Measurements from ENCODE around the gene ZNF512B.

ZNF512B gene

DNA sequence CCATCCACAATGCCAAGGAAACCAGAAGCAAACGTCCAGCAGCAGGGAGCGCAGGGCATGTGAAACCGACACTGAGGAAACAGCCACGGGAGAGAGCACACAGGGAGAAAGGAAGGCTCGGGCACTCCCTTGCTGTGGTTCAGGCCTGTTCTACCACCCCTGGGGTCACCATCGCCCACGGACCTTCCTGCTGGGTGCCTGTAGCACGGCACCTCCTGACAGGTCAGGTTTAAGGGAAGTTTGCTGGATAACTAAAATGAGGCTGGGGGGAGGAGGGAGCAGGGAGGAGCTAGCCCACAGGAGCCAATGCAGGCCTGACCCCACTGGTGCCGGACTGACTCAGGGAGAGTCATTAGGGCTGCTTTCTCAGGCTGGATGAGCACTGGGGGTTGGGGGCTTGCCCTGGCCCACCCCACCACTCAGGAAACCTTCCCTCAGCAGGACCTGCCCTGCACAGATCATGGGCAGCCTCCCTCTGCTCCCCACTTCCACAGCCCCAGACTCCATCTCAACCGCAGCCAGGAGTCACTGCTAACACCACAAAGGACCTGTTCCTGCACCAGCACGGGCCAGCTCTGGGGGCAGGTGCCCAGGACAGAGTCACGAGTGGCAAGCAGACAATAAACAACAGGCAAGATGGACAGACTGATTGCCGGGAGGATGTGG lies 15.8 kb downstream of the ZNF512B start:
- Histone ChIP-seq H3K4me3 (ENCODE audit: low read depth in 1 of 2, low read length in 1 of 2) (no peak overlapping the region), H3K4me1 (ENCODE audit: control insufficient read depth in 1 of 2, insufficient read depth in 1 of 2, low read depth in 1 of 2, low read length in 1 of 2) (peaks cover 45 to 54% of the 10 kb centered on the region in 2 experiments), H3K27me3 (peaks cover 7% of the 10 kb centered on the region), H3K9me3 (no peaks in the 10 kb centered on the region), H3K36me3 (peaks cover 4% of the 10 kb centered on the region), H3K27ac (peak overlapping the region; percentile 50)
- no peak for TF ChIP-seq CTCF (IDR thresholded peaks at IDR 0.05)

DNA sequence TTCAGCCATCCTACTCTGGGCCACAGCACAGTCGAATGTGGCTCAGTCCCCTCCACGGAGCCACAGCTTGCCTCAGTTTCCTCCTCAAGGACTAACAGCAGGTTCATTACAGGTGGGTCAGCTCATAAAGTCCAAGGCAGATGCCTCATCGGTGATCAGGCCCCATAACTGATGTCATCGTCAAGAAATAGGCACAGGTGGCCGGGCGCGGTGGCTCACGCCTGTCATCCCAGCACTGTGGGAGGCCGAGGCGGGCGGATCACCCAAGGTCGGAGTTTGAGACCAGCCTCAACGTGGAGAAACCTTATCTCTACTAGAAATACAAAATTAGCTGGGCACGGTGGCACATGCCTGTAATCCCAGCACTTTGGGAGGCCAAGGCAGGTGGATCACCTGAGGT lies 17.0 kb downstream of the ZNF512B start:
- TF ChIP-seq CTCF (IDR thresholded peaks at IDR 0.05): no peak
- H3K27ac ChIP-seq: no peak overlapping the region
- H3K4me3 ChIP-seq (ENCODE audit: low read depth in 1 of 2, low read length in 1 of 2): no peak overlapping the region
- peaks cover 4% of the 10 kb centered on the region for H3K36me3 ChIP-seq
- no peaks in the 10 kb centered on the region for H3K9me3 ChIP-seq
- peaks cover 57 to 65% of the 10 kb centered on the region in 2 experiments for H3K4me1 ChIP-seq (ENCODE audit: control insufficient read depth in 1 of 2, insufficient read depth in 1 of 2, low read depth in 1 of 2, low read length in 1 of 2)
- H3K27me3 ChIP-seq: peaks cover 7% of the 10 kb centered on the region

- TF ChIP-seq CTCF (IDR thresholded peaks at IDR 0.05): no peak
Measured at GRCh38 chr20:63952210-63952535, 17.6 kb downstream of the ZNF512B start.

DNA sequence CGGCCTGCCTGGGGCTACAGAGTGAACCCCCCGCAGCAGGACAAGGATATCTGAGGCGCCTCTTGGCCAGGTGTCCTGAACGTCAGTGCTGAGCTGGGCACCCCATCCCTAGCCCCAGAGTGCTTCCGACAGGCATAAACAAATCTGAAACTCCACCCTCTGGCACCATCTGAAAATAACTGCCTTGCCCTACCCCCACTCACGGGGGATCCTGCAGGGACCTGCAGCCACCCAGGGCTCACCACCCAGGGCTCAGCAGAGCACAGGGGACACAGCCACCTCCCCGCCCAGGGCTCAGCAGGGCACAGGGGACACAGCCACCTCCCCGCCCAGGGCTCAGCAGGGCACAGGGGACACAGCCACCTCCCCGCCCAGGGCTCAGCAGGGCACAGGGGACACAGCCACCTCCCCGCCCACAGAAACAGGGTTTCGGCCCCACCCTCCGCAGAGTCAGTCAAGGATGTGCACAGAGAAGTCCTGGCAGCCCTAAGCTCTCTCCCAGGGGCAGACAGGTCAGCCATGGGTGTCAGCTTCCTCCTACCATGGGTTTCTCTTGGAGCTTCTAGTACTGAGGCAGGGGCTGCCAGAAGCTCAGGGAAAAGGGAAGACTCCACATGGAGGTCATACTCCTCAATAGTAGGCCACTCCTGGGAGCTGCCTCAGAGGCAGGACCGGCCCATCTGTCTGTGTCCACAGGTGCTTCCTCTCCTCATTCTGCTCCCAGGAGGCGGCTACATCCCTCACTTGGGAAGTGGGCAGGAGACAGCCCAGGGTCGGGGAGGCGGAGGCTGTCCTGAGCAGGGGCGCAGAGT lies 18.1 kb downstream of the ZNF512B start:
- Histone ChIP-seq H3K36me3 (peaks cover 4% of the 10 kb centered on the region), H3K9me3 (no peaks in the 10 kb centered on the region), H3K27ac (no peak overlapping the region), H3K27me3 (no peaks in the 10 kb centered on the region), H3K4me1 (ENCODE audit: control insufficient read depth in 1 of 2, insufficient read depth in 1 of 2, low read depth in 1 of 2, low read length in 1 of 2) (peaks cover 55 to 65% of the 10 kb centered on the region in 2 experiments), H3K4me3 (ENCODE audit: low read depth in 1 of 2, low read length in 1 of 2) (no peak overlapping the region)
- TF ChIP-seq CTCF (IDR thresholded peaks at IDR 0.05): no peak

More at GRCh38 chr20:63952210-63952535, 17.6 kb downstream of the ZNF512B start:
- Histone ChIP-seq H3K27ac (no peak overlapping the region), H3K27me3 (peaks cover 4% of the 10 kb centered on the region), H3K4me3 (ENCODE audit: low read depth in 1 of 2, low read length in 1 of 2) (no peak overlapping the region), H3K9me3 (no peaks in the 10 kb centered on the region), H3K4me1 (ENCODE audit: control insufficient read depth in 1 of 2, insufficient read depth in 1 of 2, low read depth in 1 of 2, low read length in 1 of 2) (peaks cover 59 to 69% of the 10 kb centered on the region in 2 experiments), H3K36me3 (peaks cover 4% of the 10 kb centered on the region)

- H3K36me3 ChIP-seq: peaks cover 11% of the 10 kb centered on the region
- H3K27me3 ChIP-seq: no peaks in the 10 kb centered on the region
- no peaks in the 10 kb centered on the region for H3K9me3 ChIP-seq
- no peak overlapping the region for H3K27ac ChIP-seq
- H3K4me1 ChIP-seq (ENCODE audit: control insufficient read depth in 1 of 2, insufficient read depth in 1 of 2, low read depth in 1 of 2, low read length in 1 of 2): peaks cover 51 to 58% of the 10 kb centered on the region in 2 experiments
- TF ChIP-seq CTCF (IDR thresholded peaks at IDR 0.05): no peak
- no peak overlapping the region for H3K4me3 ChIP-seq (ENCODE audit: low read depth in 1 of 2, low read length in 1 of 2)
Measured at GRCh38 chr20:63950701-63951397, 18.9 kb downstream of the ZNF512B start.
